NCI-H2081 treated with DMSO at 0.1 percent for 48 hours (cell line): ENCODE measurements around the gene PYY.

ENCODE experiments used
- DNase-seq: peaks from one replicate; lab custom pipeline; 2025; lab: John Stamatoyannopoulos, UW

PYY gene

DNA sequence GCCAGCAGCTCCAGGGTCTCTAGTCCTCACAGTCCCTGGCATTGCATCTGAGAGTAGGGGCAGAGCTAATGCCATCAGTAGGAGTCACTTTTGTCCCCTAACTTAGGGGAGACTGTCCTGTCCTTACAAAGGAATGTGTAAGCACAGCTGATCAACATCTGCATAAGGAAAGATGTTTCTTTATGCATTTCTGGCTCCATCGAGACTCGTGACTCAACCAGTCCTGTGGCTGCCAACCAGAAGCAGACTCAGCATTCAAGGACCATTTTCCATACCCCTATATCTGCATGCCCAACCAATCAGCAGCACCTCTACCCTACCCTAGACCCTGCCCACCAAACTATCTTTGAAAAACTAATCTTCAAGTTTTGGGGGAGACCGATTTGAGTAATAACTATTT, 38.2 kb downstream of the PYY start:
- DNase-seq = no peak

DNA sequence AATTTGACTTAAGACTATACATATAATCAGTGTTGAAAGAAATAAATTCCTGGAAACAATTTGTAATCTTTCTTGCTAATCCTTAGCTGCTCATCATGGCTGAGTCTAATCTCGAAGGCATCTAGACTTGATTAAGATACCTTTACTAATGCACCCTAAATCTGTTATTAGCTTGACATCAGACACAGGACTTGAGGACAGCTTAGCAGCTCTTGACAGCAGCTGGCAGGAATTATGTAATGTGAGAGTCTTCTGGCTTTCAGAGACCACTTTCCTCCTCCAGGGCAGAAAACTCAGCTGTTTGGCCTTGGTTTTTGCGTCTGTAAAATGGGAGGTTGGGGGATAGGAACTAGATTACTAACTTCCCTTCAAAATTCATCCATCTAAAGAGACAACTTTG, 39.3 kb downstream of the PYY start:
- DNase-seq = no peak

DNA sequence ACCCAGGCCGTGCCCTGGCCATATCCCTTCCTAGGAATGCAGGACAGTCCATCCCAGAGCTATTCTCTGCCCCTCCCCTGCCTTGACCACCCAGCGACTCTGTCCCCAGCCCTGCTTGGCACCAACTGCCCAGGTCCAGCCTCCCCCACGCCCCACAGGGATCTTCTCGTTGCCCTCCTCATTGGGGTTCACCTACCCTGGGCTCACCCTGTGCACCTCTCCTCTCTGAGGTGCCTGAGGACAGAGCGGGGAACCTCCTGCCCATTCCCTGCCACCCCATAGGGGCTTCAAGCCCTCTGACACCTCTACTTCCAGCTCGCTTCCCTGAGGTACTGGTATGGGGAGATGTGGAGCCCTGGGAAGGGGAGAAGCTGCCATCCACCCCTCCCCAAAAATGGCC, 40.2 kb downstream of the PYY start:
- DNase-seq = no peak

DNA sequence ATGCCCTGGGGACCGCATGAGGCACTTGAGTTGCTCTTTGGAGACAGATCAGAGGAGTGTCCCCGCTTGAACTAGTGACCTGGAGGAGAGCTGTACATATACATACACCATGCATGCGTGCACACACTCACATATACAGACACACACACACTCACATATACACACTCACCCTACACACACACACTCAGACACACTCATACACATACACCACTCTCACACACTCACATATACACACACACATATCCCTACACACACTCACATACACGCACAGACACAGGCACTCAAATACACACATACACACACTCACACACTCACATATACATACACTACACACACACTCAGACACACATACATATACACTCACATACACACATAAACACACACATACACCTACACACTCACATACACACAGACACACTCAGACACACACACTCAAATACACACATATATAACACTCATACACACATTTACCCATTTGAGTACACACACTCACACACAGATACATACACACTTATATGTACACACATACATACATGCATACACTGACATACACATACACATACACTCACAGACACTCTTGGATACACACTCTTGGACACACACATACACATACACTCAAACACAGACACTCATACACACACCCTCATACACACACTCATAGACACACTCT, 41.0 kb downstream of the PYY start:
- DNase-seq = no peak

DNA sequence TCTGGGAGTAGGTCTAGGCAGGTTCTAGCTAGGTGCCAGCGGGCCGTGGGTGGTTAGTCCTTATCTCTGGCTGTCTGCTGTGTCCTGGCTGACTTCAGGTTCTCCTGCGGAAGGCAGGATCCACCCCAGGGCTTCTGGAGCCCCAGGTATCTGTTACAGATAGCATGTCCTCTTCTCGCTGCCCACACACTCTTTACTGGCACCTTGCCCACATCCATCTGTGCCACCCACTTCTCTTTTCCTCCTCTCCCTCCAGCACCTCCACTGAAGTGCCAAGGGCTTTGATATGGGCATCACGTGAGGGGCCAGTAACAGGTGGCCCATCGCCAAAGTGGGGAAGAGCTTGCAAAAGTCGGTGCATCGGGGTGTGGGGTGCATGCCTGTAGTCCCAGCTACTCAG, 41.8 kb downstream of the PYY start:
- no peak for DNase-seq

DNA sequence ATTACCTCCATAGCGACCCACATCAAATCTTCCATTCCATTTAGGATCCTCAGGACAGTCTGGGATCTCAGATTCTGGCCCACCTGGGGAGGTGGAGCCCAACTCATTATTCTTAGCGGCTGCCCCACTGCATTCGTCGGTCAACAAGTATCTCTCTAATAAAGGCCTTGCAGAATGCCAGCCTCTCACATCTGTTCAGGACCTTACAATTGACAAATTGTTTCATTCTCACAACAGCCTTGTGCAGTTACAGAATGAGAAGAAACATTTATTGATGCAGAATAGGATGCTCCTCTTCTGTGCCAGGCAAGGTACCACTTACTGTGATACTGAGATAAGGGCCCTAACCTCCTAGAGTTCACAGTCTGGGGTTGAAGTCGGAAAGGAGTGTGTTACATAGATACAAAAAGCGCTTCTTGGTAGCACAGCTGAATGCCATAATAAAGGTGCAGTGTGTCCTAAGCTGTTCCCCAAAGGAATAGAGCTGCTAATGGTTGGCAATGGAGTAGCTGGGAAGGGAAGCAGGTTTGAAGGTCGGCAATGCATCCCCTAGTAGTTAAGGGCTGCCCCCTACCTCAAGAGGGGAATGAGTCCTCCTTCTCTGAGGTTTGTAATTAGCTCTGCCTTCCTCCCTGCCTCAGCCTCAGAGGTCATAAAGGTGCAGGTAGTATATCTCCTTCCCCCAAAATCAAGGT, 44.1 kb downstream of the PYY start:
- no peak for DNase-seq

DNA sequence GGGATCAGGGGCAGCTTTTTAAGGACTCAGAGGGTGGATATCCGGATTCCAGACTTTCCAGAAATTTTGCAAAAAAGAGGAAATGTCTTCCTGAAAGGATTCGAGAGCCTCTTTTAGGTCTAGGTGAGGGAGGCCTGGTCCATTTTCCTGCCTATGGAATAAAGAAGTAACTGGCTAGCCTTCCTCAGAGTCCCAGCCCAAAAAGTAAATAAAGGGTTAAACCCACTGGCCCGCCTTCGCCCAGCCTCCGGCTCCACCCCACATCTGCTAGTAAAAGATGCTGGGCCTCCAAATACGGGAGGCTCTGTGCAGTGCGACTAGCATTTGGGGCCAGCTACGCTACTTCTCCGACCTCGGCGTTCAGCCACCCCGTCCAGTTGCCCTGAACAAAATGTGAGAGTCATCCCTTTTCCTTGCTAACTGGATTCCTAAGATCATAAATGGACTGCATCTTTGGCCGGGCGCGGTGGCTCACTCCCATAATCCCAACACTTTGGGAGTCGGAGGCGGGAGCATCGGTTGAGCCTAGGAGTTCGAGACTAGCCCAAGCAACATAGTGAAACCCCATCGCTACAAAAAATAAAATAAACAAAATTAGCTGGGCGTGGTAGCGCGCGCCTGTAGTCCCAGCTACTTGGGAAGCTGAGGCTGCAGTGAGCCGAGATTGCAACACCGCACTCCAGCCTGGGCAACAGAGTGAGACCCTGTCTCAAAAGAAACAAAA, 45.6 kb downstream of the PYY start:
- no peak for DNase-seq

DNA sequence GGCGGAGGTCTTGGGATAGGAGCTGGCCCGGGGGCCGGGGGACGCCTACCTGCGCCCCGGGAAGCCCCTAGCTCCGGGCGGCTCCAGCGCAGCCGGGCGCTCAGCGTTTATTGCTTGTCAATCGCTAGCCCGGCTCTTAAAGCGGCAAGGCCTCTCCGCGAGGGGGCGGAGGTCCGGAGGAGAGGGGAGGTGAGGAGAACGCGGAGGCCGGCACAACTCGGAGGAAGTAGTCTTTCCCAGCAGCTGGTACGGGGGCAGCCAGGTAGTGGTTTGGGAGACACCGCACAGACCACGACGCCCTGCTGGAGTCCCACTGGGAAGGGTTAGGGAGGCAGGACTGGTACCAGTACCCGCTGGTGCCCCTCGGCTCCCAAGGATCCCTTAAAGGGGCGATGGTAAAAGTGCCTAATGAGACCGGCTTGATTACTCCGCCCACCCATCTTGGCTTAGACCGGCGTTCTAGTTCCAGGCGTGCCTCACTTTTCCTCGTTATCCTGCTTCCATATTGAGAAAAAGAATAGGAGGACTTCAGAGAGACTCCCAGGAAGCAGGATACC, 46.2 kb downstream of the PYY start, which contains the start of gene MPP2:
MPP2 (minus strand) TSS at position 112 of the 557 bp plus-strand sequence. CDS start 3,076 bp downstream, outside the sequence.
- DNase-seq = no peak

DNA sequence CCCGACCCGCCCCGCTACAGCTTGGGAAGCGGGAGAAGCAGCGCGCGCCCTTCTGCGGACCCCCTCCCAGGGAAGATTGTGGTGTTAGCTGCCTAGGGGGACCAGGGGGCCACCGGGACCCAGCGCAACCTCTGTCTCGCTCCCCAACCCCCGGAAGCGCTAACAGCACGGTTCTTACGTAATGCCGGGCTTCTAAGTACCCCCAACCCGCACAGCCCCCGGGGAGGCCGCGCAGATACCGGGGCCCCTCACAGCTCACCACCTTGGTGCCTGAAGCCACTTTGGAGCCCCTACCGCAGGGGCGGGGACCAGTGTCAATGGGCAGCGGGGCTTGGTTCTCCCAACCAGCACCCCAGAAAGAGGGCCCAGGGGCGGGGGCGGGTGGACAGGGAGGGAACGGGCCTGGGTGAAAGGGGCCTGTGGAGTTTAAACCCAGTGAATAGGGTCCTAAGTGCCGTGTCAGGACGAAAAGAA, 46.8 kb downstream of the PYY start:
- no peak for DNase-seq

- DNase-seq = no peak
These were observed 47.5 kb downstream of the PYY start for GRCh38 chr17:43905985-43906852.

DNA sequence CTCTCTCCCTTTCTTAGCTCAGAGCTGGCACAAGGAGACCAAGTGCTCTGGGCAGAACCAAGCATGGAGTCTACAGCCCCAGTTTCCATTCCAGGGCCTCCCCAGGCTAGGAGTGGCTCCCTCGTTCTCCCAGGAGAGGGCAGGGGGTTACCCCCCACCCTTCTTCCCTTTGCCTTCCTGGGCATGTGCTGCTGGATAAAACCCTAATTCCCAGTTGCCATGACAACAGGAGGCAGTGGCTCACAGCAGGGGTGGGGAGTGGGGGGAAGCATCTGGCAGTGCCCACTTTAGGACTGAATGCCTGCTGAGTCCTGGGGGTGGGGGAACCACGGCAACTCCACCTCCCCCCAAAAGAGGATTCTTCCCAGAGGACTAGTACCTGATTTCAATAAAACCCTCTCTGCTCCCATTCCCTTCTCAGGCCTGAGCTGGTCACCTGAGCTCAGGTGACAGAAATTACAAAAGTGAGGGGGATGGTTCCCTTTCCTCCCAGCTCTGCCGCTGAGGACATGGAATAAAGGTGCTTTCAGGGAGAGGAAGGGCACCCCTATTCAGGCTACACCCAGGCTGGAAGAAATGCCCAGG, 48.2 kb downstream of the PYY start:
- no peak for DNase-seq
